ENCODE measurements around the gene C3orf20. TPM values are rescaled to one million over a fixed set of nuclear protein-coding genes. Genes with fewer than 3 reads are reported as not detected.

The C3orf20 gene
- total RNA-seq, 2 experiments from 2014 or later = 0.20 to 0.23 TPM

DNA sequence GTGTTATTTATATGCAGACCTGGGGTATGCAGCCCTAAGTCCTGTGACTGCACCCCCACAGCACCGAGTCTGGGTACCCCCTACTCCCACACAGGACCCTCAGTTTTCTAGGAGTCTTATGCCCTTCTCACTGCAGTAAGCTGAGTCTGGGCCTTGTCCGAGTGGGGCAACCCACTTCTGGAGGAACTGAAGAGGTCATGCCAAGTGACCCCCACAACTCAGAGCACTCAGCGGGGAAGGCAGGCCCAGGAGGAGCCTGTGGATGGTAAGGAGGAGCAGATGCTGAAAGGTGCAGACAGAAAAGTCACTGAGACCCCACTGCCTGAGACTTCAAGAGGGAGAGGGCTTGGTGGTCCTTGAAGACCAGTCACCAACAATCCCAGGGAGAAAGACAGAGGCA is 87.8 kb downstream of the C3orf20 start:
- Mint-ChIP-seq H3K4me1 (ENCODE audit: low read depth) (peaks cover 3% of the 10 kb centered on the region), H3K36me3 (ENCODE audit: low read depth) (no peaks in the 10 kb centered on the region), H3K27me3 (no peaks in the 10 kb centered on the region), H3K9me3 (no peaks in the 10 kb centered on the region), H3K27ac (no peak overlapping the region), H3K4me3 (no peak overlapping the region)
- ChIA-PET CTCF (no interaction called here), POLR2A (no interaction called here)
- TF ChIP-seq, protein P1, sequence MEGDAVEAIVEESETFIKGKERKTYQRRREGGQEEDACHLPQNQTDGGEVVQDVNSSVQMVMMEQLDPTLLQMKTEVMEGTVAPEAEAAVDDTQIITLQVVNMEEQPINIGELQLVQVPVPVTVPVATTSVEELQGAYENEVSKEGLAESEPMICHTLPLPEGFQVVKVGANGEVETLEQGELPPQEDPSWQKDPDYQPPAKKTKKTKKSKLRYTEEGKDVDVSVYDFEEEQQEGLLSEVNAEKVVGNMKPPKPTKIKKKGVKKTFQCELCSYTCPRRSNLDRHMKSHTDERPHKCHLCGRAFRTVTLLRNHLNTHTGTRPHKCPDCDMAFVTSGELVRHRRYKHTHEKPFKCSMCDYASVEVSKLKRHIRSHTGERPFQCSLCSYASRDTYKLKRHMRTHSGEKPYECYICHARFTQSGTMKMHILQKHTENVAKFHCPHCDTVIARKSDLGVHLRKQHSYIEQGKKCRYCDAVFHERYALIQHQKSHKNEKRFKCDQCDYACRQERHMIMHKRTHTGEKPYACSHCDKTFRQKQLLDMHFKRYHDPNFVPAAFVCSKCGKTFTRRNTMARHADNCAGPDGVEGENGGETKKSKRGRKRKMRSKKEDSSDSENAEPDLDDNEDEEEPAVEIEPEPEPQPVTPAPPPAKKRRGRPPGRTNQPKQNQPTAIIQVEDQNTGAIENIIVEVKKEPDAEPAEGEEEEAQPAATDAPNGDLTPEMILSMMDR (IDR thresholded peaks at IDR 0.05) = no peak
- DNase-seq = no peak
- intact Hi-C loops (cut with micrococcal nuclease) = no loop called here
- ATAC-seq = no peak

- H3K9me3 Mint-ChIP-seq = no peaks in the 10 kb centered on the region
- intact Hi-C loops (cut with micrococcal nuclease) = no loop called here
- no peak overlapping the region for H3K4me3 Mint-ChIP-seq
- CTCF ChIA-PET = no interaction called here
- peaks cover 3% of the 10 kb centered on the region for H3K4me1 Mint-ChIP-seq (ENCODE audit: low read depth)
- POLR2A ChIA-PET = no interaction called here
- H3K27me3 Mint-ChIP-seq = no peaks in the 10 kb centered on the region
- TF ChIP-seq, protein P1 (IDR thresholded peaks at IDR 0.05) = no peak
- ATAC-seq = no peak
- DNase-seq = no peak
- H3K36me3 Mint-ChIP-seq (ENCODE audit: low read depth) = no peaks in the 10 kb centered on the region
- H3K27ac Mint-ChIP-seq = no peak overlapping the region
Observed at GRCh38 chr3:14764331-14765059, 89.6 kb downstream of the C3orf20 start.

DNA sequence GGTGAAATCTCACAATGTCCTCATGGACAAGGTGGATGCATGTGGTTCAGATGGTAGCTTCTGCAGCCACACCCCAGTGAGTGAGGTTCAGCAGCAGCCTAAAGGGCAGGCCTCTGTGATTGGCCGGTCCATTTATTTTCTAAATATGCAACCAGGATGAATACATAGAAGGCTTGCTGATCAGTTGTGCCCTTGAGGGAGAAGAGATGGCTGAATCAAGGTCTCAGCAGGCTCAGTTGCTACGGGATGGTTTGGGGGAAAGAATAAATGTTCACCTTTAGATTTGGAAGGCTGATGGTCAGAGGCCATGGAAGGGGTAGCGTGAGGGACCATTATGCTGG is 90.1 kb downstream of the C3orf20 start:
- Mint-ChIP-seq H3K36me3 (ENCODE audit: low read depth) (no peaks in the 10 kb centered on the region), H3K27ac (no peak overlapping the region), H3K27me3 (no peaks in the 10 kb centered on the region), H3K4me3 (no peak overlapping the region), H3K9me3 (no peaks in the 10 kb centered on the region), H3K4me1 (ENCODE audit: low read depth) (peaks cover 3% of the 10 kb centered on the region)
- DNase-seq (no peak), ATAC-seq (no peak)
- intact Hi-C loops (cut with micrococcal nuclease) = no loop called here
- TF ChIP-seq, protein P1 (IDR thresholded peaks at IDR 0.05) = no peak
- CTCF ChIA-PET = no interaction called here
- POLR2A ChIA-PET = no interaction called here

DNA sequence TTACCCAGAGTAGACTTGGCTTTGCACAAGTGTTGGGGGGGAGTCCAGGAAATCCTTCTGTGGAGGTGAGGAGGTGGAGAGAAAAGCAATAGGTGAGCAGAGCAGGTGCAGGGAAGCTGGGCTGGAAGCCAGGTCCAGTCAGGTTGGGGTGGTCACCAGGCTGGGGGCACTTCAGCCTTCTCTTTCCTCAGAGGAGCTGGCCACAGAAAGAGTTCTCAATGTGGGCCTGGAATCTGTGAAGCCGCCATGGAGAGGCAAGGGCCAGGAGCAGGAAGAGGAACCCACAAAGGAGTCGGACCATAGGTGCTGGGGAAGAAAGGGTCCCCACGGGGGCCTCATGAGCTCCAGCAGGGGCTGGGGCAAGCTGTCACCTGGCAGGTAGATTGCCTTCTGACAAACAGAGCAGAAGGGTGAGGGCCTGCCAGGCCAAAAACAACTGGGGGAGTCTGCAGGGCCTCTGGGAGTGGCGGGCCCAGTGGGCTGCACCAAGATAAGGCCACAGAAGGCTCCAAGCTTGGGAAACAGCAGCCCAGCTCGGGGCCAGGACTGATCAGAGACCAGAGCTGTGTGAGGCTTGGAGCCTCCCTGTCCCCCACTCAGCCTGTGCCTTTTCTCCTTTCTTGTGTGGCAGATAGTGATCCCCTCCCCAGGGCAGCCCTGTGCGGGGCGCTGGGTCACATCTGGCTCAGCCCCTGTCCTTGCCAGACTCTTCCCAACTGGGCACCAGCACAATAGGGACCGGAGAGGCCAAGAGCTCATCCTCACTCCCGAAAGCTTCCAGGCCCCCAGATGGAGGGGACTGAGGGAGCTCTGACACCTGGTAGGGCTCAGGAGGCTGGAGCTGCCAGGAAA is 90.9 kb downstream of the C3orf20 start:
- ChIA-PET CTCF (no interaction called here), POLR2A (interaction anchor here (1.0 kb wide), 1 partner anchor 16 kb away, joined by 3 read pairs; no protein-coding TSS in a partner anchor)
- Mint-ChIP-seq H3K4me1 (ENCODE audit: low read depth) (peaks cover 3% of the 10 kb centered on the region), H3K27ac (no peak overlapping the region), H3K27me3 (no peaks in the 10 kb centered on the region), H3K36me3 (ENCODE audit: low read depth) (no peaks in the 10 kb centered on the region), H3K4me3 (no peak overlapping the region), H3K9me3 (no peaks in the 10 kb centered on the region)
- DNase-seq = no peak
- intact Hi-C loops (cut with micrococcal nuclease) = no loop called here
- ATAC-seq = no peak
- TF ChIP-seq, protein P1 (IDR thresholded peaks at IDR 0.05) = no peak

Measured in activated CD8-positive, alpha-beta T cell treated with anti-CD3 and anti-CD28 coated beads for 36 hours (primary cell).